Astrocyte (in vitro differentiated cells and primary cell): ENCODE results near the gene MARK2. TPM values are rescaled to one million over a fixed set of nuclear protein-coding genes. Genes with fewer than 3 reads are reported as not detected.

Experiments used
- DNase-seq: peaks from one replicate; pipeline ENCODE4 v3.0.0-alpha.2; 2010; ENCODE audit warnings: low read depth
- FAIRE-seq: peaks from 2 replicates; lab custom pipeline; 2011; peaks lifted over from hg19 to GRCh38; lab: Jason Lieb, UNC
- H2AFZ ChIP-seq: 2 replicates; pipeline ENCODE4 v1.6.0; 2012; ENCODE audit warnings: low read depth, low read length, inconsistent platforms
- H3K27ac ChIP-seq: 2 replicates; pipeline ENCODE4 v1.5.1; 2011; ENCODE audit warnings: low read depth, low read length, inconsistent platforms
- H3K27me3 ChIP-seq: 2 replicates; pipeline ENCODE4 v1.6.0; 2011; ENCODE audit warnings: low read length, inconsistent platforms; ENCODE audit not compliant: insufficient read depth
- H3K36me3 ChIP-seq: 2 replicates; pipeline ENCODE4 v1.5.1; 2011; ENCODE audit warnings: low read length, inconsistent platforms; ENCODE audit not compliant: insufficient read depth
- H3K4me1 ChIP-seq: 2 replicates; pipeline ENCODE4 v1.5.1; 2011; ENCODE audit warnings: low read length, inconsistent platforms; ENCODE audit not compliant: insufficient read depth
- H3K4me2 ChIP-seq: 2 replicates; pipeline ENCODE4 v1.6.0; 2012; ENCODE audit warnings: low read length, inconsistent platforms
- H3K4me3 ChIP-seq: 2 replicates; pipeline ENCODE4 v1.5.1; 2011; ENCODE audit warnings: low read depth, mild to moderate bottlenecking, low read length, inconsistent platforms; ENCODE audit not compliant: insufficient read depth
- H3K79me2 ChIP-seq: 2 replicates; pipeline ENCODE4 v1.6.0; 2012; ENCODE audit warnings: mild to moderate bottlenecking, low read length, inconsistent platforms; ENCODE audit not compliant: insufficient read depth
- H3K9ac ChIP-seq: 2 replicates; pipeline ENCODE4 v1.6.0; 2012; ENCODE audit warnings: mild to moderate bottlenecking, low read length, inconsistent platforms
- H3K9me3 ChIP-seq: 2 replicates; pipeline ENCODE4 v1.5.1; 2012; ENCODE audit warnings: low read depth, mild to moderate bottlenecking, low read length, inconsistent platforms; ENCODE audit not compliant: insufficient read depth
- H4K20me1 ChIP-seq: 2 replicates; pipeline ENCODE4 v1.6.0; 2012; ENCODE audit warnings: low read length, inconsistent platforms; ENCODE audit not compliant: insufficient read depth
- H3K27ac Mint-ChIP-seq: one replicate; pipeline ENCODE4 v1.8.0; 2021; ENCODE audit warnings: mild to moderate bottlenecking, mixed read lengths; ENCODE audit not compliant: unreplicated experiment
- H3K27me3 Mint-ChIP-seq: one replicate; pipeline ENCODE4 v1.8.0; 2021; ENCODE audit warnings: low read depth, mixed read lengths; ENCODE audit not compliant: unreplicated experiment
- H3K36me3 Mint-ChIP-seq: one replicate; pipeline ENCODE4 v1.8.0; 2021; ENCODE audit warnings: low read depth, mixed read lengths; ENCODE audit not compliant: unreplicated experiment
- H3K4me1 Mint-ChIP-seq: one replicate; pipeline ENCODE4 v1.8.0; 2021; ENCODE audit warnings: low read depth, mixed read lengths; ENCODE audit not compliant: unreplicated experiment
- H3K4me3 Mint-ChIP-seq: one replicate; pipeline ENCODE4 v1.8.0; 2021; ENCODE audit warnings: mild to moderate bottlenecking, moderate library complexity, mixed read lengths; ENCODE audit not compliant: unreplicated experiment
- H3K9me3 Mint-ChIP-seq: one replicate; pipeline ENCODE4 v1.8.0; 2021; ENCODE audit warnings: mild to moderate bottlenecking, mixed read lengths; ENCODE audit not compliant: unreplicated experiment
- CTCF ChIP-seq: IDR thresholded peaks from 2 replicates; pipeline ENCODE4 v1.5.1; 2011; ENCODE audit warnings: low read depth, mild to moderate bottlenecking, inconsistent platforms, low read length, moderate library complexity; ENCODE audit not compliant: insufficient read depth
- EZH2 ChIP-seq: IDR thresholded peaks from 2 replicates; pipeline ENCODE4 v1.6.1; 2012; ENCODE audit warnings: mild to moderate bottlenecking, low read length, inconsistent platforms; ENCODE audit not compliant: insufficient read depth
- total RNA-seq: library from RNA; stranded (reverse); gene quantifications from 2 replicates; pipeline ENCODE4 v1.2.1, GENCODE V29; 2021

The MARK2 gene
- total RNA-seq, 1 donor from 2014 or later: 38.1 TPM

- H3K9me3 ChIP-seq: no peaks in the 10 kb centered on the region
- no peak overlapping the region for H3K9ac ChIP-seq
- Mint-ChIP-seq H3K9me3 (no peaks in the 10 kb centered on the region), H3K36me3 (peaks cover 3% of the 10 kb centered on the region), H3K27ac (no peak overlapping the region), H3K4me1 (peaks cover 14% of the 10 kb centered on the region), H3K4me3 (no peak overlapping the region), H3K27me3 (no peaks in the 10 kb centered on the region)
- no peak overlapping the region for H3K27ac ChIP-seq
- no peaks in the 10 kb centered on the region for H3K79me2 ChIP-seq
- H3K27me3 ChIP-seq: no peaks in the 10 kb centered on the region
- no peak for DNase-seq
- no peak overlapping the region for H2AFZ ChIP-seq
- no peak overlapping the region for H3K4me3 ChIP-seq
- no peak for FAIRE-seq
- H4K20me1 ChIP-seq: peaks cover 29% of the 10 kb centered on the region
- H3K4me2 ChIP-seq: no peak overlapping the region
- TF ChIP-seq EZH2: no peak
- no peak for TF ChIP-seq CTCF
- no peaks in the 10 kb centered on the region for H3K4me1 ChIP-seq
- peaks cover 5% of the 10 kb centered on the region for H3K36me3 ChIP-seq
Measured at GRCh38 chr11:63907063-63907462, 68.2 kb downstream of the MARK2 start.

GRCh38 chr11:63907808-63908530, 69.1 kb downstream of the MARK2 start:
- no peak for DNase-seq
- Mint-ChIP-seq H3K4me3 (no peak overlapping the region), H3K4me1 (peaks cover 14% of the 10 kb centered on the region), H3K36me3 (peaks cover 3% of the 10 kb centered on the region), H3K27ac (no peak overlapping the region), H3K9me3 (no peaks in the 10 kb centered on the region), H3K27me3 (no peaks in the 10 kb centered on the region)
- TF ChIP-seq EZH2 (no peak), CTCF (no peak)
- no peaks in the 10 kb centered on the region for H3K4me1 ChIP-seq
- H4K20me1 ChIP-seq: peaks cover 29% of the 10 kb centered on the region
- H3K27me3 ChIP-seq: no peaks in the 10 kb centered on the region
- H3K4me3 ChIP-seq: no peak overlapping the region
- H3K9ac ChIP-seq: no peak overlapping the region
- no peaks in the 10 kb centered on the region for H3K79me2 ChIP-seq
- H3K4me2 ChIP-seq: no peak overlapping the region
- H3K9me3 ChIP-seq: no peaks in the 10 kb centered on the region
- no peak overlapping the region for H3K27ac ChIP-seq
- no peak overlapping the region for H2AFZ ChIP-seq
- peaks cover 5% of the 10 kb centered on the region for H3K36me3 ChIP-seq
- FAIRE-seq: no peak

- H3K36me3 Mint-ChIP-seq: peaks cover under 1% of the 10 kb centered on the region
- H3K4me2 ChIP-seq: no peak overlapping the region
- no peak for TF ChIP-seq CTCF
- TF ChIP-seq EZH2: no peak
- no peaks in the 10 kb centered on the region for H3K27me3 ChIP-seq
- H3K79me2 ChIP-seq: no peaks in the 10 kb centered on the region
- H3K4me3 ChIP-seq: no peak overlapping the region
- H3K27ac Mint-ChIP-seq: no peak overlapping the region
- peaks cover 7% of the 10 kb centered on the region for H3K4me1 Mint-ChIP-seq
- H3K4me1 ChIP-seq: no peaks in the 10 kb centered on the region
- H3K9ac ChIP-seq: no peak overlapping the region
- H3K36me3 ChIP-seq: peaks cover 5% of the 10 kb centered on the region
- no peaks in the 10 kb centered on the region for H3K27me3 Mint-ChIP-seq
- DNase-seq: no peak
- H4K20me1 ChIP-seq: peaks cover 25% of the 10 kb centered on the region
- no peak overlapping the region for H2AFZ ChIP-seq
- no peaks in the 10 kb centered on the region for H3K9me3 Mint-ChIP-seq
- H3K4me3 Mint-ChIP-seq: no peak overlapping the region
- FAIRE-seq: no peak
- H3K27ac ChIP-seq: no peak overlapping the region
- H3K9me3 ChIP-seq: no peaks in the 10 kb centered on the region
Measured at GRCh38 chr11:63908631-63909401, 69.9 kb downstream of the MARK2 start.
